Neural progenitor cell (in vitro differentiated cells): ENCODE measurements around the gene IKBIP. TPM values are rescaled to one million over a fixed set of nuclear protein-coding genes. Genes with fewer than 3 reads are reported as not detected.

Experiments
- DNase-seq: peaks from one replicate; pipeline ENCODE4 v3.0.0-alpha.2; 2016; ENCODE audit warnings: low spot score
- H2AFZ ChIP-seq: fragments of 200-600 bp; sonication (generic); replicated peaks from 2 replicates; pipeline ENCODE4 v1.6.1; 2016; ENCODE audit warnings: antibody characterized with exemption
- H3F3A ChIP-seq: fragments of 200-600 bp; sonication (generic); 2 replicates; pipeline ENCODE4 v1.6.1; 2016; ENCODE audit warnings: antibody characterized with exemption, low read depth
- H3K27ac ChIP-seq: fragments of 200-600 bp; sonication (generic); 2 replicates; pipeline ENCODE4 v1.5.1; 2016; ENCODE audit warnings: mild to moderate bottlenecking
- H3K27me3 ChIP-seq: fragments of 200-600 bp; sonication (generic); 2 replicates; pipeline ENCODE4 v1.6.1; 2016; ENCODE audit warnings: mild to moderate bottlenecking, moderate library complexity
- H3K36me3 ChIP-seq: fragments of 200-600 bp; sonication (generic); 2 replicates; pipeline ENCODE4 v1.5.1; 2016
- H3K4me1 ChIP-seq: fragments of 200-600 bp; sonication (generic); 2 replicates; pipeline ENCODE4 v1.6.1; 2016; ENCODE audit warnings: mixed run types
- H3K4me2 ChIP-seq: fragments of 200-600 bp; sonication (generic); 2 replicates; pipeline ENCODE4 v1.6.1; 2016
- H3K4me3 ChIP-seq: fragments of 200-600 bp; sonication (generic); 2 replicates; pipeline ENCODE4 v1.5.1; 2016
- H3K79me2 ChIP-seq: fragments of 200-600 bp; sonication (generic); 2 replicates; pipeline ENCODE4 v1.6.1; 2016; ENCODE audit warnings: low read depth
- H3K9ac ChIP-seq: fragments of 200-600 bp; sonication (generic); 2 replicates; pipeline ENCODE4 v1.6.1; 2016
- H3K9me3 ChIP-seq: fragments of 200-600 bp; sonication (generic); 2 replicates; pipeline ENCODE4 v1.5.1; 2016; ENCODE audit warnings: low read depth
- H4K20me1 ChIP-seq: fragments of 200-600 bp; sonication (generic); 2 replicates; pipeline ENCODE4 v1.6.1; 2016; ENCODE audit warnings: low read depth
- H3K27ac Mint-ChIP-seq: 3 replicates; pipeline ENCODE4 v1.8.0; 2021; ENCODE audit warnings: mixed read lengths
- H3K27me3 Mint-ChIP-seq: 2 replicates; pipeline ENCODE4 v1.8.0; 2022; ENCODE audit warnings: low read depth, mild to moderate bottlenecking, inconsistent platforms, moderate library complexity, mixed read lengths; ENCODE audit not compliant: insufficient read depth
- H3K36me3 Mint-ChIP-seq: 3 replicates; pipeline ENCODE4 v1.8.0; 2021; ENCODE audit warnings: mixed read lengths
- H3K4me1 Mint-ChIP-seq: 3 replicates; pipeline ENCODE4 v1.8.0; 2021; ENCODE audit warnings: mixed read lengths
- H3K4me3 Mint-ChIP-seq: 3 replicates; pipeline ENCODE4 v1.8.0; 2021; ENCODE audit warnings: mild to moderate bottlenecking, moderate library complexity, mixed read lengths
- H3K9me3 Mint-ChIP-seq: 3 replicates; pipeline ENCODE4 v1.8.0; 2020; ENCODE audit warnings: mixed read lengths
- EZH2 ChIP-seq: fragments of 200-600 bp; sonication (generic); IDR thresholded peaks from 2 replicates; pipeline ENCODE4 v1.6.1; 2017; ENCODE audit warnings: antibody characterized with exemption, mild to moderate bottlenecking, moderate library complexity
- EZH2phosphoT487 ChIP-seq: fragments of 200-600 bp; sonication (generic); IDR thresholded peaks from 2 replicates; pipeline ENCODE4 v1.6.1; 2017; ENCODE audit warnings: antibody characterized with exemption
- total RNA-seq: library from RNA; depleted of rRNA; stranded (reverse); fragments of >200 nt; gene quantifications from 2 replicates; pipeline ENCODE4 v1.2.3, GENCODE V29; 2015; ENCODE audit warnings: low replicate concordance
- TF ChIP-seq, protein P1 (sequence below): fragments of 200-600 bp; sonication (generic); IDR thresholded peaks from 2 replicates; pipeline ENCODE4 v1.5.1; 2017; ENCODE audit warnings: antibody characterized with exemption, mild to moderate bottlenecking

The IKBIP gene
- total RNA-seq, 1 donor from 2014 or later = 51.6 TPM

DNA sequence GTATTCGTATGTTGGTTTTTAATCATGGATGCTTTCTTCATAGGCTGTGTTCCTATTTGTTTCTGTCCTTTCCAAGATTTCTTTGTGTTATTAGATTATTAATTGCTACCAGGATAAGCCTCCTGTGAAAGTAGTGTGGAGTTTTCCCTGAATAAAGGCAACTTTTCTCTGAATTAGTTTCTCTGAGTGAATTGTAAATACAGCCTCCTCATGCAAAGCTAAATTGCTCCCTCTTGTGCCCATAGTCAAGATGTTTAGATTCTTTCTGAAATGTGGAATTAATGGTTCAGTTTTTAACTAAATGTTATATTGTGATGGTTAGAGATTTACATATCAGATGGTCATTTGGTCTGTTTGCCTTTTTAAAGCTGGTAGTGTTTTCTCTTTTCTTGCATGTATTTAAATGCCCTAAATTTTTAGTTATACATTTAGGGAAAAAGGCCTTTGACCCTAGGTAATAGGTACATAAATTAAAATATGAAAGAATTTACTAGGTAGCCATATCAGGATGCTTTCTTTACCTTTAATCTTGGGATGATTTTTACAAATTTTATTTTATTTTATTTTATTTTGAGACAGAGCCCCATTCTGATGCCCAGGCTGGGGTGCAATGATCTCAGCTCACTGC is 9.4 kb upstream of the IKBIP start:
- Histone ChIP-seq H3K79me2 (no peaks in the 10 kb centered on the region), H3K4me1 (no peaks in the 10 kb centered on the region), H3K27me3 (no peaks in the 10 kb centered on the region), H3K4me2 (no peak overlapping the region), H3K9me3 (no peaks in the 10 kb centered on the region), H3K9ac (no peak overlapping the region), H3F3A (peaks cover 2% of the 10 kb centered on the region), H2AFZ (no peak overlapping the region), H3K4me3 (no peak overlapping the region), H3K27ac (no peak overlapping the region), H3K36me3 (peaks cover 6% of the 10 kb centered on the region), H4K20me1 (no peaks in the 10 kb centered on the region)
- no peak overlapping the region for H3K4me3 Mint-ChIP-seq
- no peaks in the 10 kb centered on the region for H3K27me3 Mint-ChIP-seq
- H3K4me1 Mint-ChIP-seq = peaks cover 4% of the 10 kb centered on the region
- peak; percentile 50 for DNase-seq
- no peak overlapping the region for H3K27ac Mint-ChIP-seq
- H3K36me3 Mint-ChIP-seq = peaks cover 18% of the 10 kb centered on the region
- TF ChIP-seq, protein P1, sequence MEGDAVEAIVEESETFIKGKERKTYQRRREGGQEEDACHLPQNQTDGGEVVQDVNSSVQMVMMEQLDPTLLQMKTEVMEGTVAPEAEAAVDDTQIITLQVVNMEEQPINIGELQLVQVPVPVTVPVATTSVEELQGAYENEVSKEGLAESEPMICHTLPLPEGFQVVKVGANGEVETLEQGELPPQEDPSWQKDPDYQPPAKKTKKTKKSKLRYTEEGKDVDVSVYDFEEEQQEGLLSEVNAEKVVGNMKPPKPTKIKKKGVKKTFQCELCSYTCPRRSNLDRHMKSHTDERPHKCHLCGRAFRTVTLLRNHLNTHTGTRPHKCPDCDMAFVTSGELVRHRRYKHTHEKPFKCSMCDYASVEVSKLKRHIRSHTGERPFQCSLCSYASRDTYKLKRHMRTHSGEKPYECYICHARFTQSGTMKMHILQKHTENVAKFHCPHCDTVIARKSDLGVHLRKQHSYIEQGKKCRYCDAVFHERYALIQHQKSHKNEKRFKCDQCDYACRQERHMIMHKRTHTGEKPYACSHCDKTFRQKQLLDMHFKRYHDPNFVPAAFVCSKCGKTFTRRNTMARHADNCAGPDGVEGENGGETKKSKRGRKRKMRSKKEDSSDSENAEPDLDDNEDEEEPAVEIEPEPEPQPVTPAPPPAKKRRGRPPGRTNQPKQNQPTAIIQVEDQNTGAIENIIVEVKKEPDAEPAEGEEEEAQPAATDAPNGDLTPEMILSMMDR = peak; percentile 69
- no peak for TF ChIP-seq EZH2phosphoT487
- no peak for TF ChIP-seq EZH2
- H3K9me3 Mint-ChIP-seq = no peaks in the 10 kb centered on the region

DNA sequence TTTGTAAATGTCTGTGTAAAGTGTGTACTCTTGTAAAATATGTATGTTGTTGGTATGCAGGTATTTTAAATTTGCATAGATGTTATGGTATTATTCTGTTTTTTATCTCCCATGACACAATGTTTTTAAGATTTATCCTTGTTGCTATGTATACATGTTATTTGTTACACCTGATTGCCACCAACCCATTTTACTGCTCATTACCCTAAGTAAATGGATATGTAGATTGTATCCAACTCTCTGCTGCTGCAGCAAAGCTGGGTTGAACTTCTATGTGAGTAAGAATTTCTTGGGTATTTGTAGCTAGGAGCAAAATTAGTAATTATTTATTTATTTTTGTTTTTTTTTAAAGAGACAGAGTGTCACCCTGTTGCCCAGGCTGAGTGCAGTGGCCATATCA is 6.7 kb upstream of the IKBIP start:
- no peaks in the 10 kb centered on the region for H3K9me3 ChIP-seq
- H3K27me3 ChIP-seq = no peaks in the 10 kb centered on the region
- DNase-seq = no peak
- peaks cover 10% of the 10 kb centered on the region for H3K4me1 Mint-ChIP-seq
- no peak for TF ChIP-seq EZH2phosphoT487
- no peak for TF ChIP-seq EZH2
- TF ChIP-seq, protein P1 = no peak
- peaks cover 21% of the 10 kb centered on the region for H3K79me2 ChIP-seq
- peaks cover 17% of the 10 kb centered on the region for H4K20me1 ChIP-seq
- H3K4me3 ChIP-seq = no peak overlapping the region
- no peaks in the 10 kb centered on the region for H3K27me3 Mint-ChIP-seq
- H2AFZ ChIP-seq = no peak overlapping the region
- no peak overlapping the region for H3K27ac ChIP-seq
- no peak overlapping the region for H3K4me3 Mint-ChIP-seq
- peaks cover 8% of the 10 kb centered on the region for H3K36me3 Mint-ChIP-seq
- no peaks in the 10 kb centered on the region for H3K36me3 ChIP-seq
- no peak overlapping the region for H3K4me2 ChIP-seq
- no peak overlapping the region for H3K27ac Mint-ChIP-seq
- H3K4me1 ChIP-seq = peaks cover 9% of the 10 kb centered on the region
- H3K9ac ChIP-seq = no peak overlapping the region
- peaks cover 2% of the 10 kb centered on the region for H3F3A ChIP-seq
- H3K9me3 Mint-ChIP-seq = no peaks in the 10 kb centered on the region

DNA sequence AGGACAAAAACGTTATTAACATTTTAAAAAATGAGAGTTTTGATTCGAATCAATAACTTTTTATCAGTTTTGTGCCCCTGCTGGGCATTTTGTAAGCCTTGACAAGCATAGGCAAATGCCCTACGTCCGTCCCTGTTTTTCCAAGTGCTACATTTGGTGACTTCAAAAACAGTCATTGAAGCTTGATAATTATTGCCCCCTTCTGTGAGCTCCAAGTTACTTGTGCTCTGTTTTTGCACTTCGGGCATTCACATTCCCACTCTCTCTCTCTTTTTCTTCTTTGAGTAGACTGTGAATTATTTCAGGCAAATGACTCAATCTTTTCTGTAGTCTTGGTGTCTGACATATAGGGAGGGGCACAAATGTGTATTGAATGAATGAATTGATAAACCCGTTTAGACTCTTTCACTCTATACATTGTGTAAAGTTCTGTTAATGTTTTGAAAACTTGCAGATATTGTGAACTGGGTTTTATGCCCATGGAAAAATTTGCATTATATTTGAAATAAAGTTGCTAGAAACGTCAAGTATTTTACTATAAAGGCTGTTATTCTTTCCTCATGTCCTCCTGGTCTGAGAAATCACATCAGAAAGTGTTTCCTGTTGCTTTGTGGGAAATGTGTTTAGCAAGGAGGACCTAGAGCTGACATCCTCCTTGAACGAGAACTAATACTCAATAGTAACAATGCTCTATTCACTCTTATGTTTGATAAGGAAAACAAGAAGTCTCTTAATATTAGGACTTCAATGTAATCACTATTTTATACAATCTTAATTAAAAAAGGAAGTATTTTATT is 1.9 kb upstream of the IKBIP start:
- peaks cover 11% of the 10 kb centered on the region for H3K4me1 Mint-ChIP-seq
- peak overlapping the region; percentile 51 for H3K9ac ChIP-seq
- TF ChIP-seq, protein P1 = peak; percentile 23
- TF ChIP-seq EZH2phosphoT487 (no peak), EZH2 (no peak)

More for the DNA sequence above, 1.9 kb upstream of the IKBIP start:
- Histone ChIP-seq H2AFZ (no peak overlapping the region), H3K27me3 (no peaks in the 10 kb centered on the region), H3K4me1 (peaks cover 14% of the 10 kb centered on the region), H3K4me3 (peak overlapping the region; percentile 74), H3K79me2 (peaks cover 59% of the 10 kb centered on the region), H3K4me2 (peak overlapping the region; percentile 82), H3F3A (peaks cover 18% of the 10 kb centered on the region), H3K27ac (no peak overlapping the region), H3K9me3 (no peaks in the 10 kb centered on the region), H4K20me1 (peaks cover 25% of the 10 kb centered on the region), H3K36me3 (no peaks in the 10 kb centered on the region)
- H3K9me3 Mint-ChIP-seq = no peaks in the 10 kb centered on the region
- H3K4me3 Mint-ChIP-seq = peak overlapping the region; percentile 98
- no peak overlapping the region for H3K27ac Mint-ChIP-seq
- H3K36me3 Mint-ChIP-seq = peaks cover 8% of the 10 kb centered on the region
- H3K27me3 Mint-ChIP-seq = peaks cover 2% of the 10 kb centered on the region
- peak; percentile 8 for DNase-seq
